GM19468 (cell line): ENCODE data around the gene CAMK2G.
"Not testable (repeated sequence)": the region's sequence is repeated elsewhere in the genome, so short reads cannot be mapped to it uniquely, and the experiment has no call there.

Source experiments
- ATAC-seq: cut with Tn5 transposase; IDR thresholded peaks from one replicate; pipeline ENCODE4 v1.9.1; 2021; ENCODE audit warnings: mild to moderate bottlenecking, moderate library complexity, moderate number of reproducible peaks; ENCODE audit not compliant: unreplicated experiment; ENCODE audit errors: extremely low read depth

Gene CAMK2G

GRCh38 chr10:73842349-73842748, 32.0 kb downstream of the CAMK2G start:
- no peak for ATAC-seq

- no peak for ATAC-seq
These were observed 32.6 kb downstream of the CAMK2G start for GRCh38 chr10:73841526-73842285.

GRCh38 chr10:73841061-73841421, 33.3 kb downstream of the CAMK2G start:
- no peak for ATAC-seq

GRCh38 chr10:73840403-73841060, 33.8 kb downstream of the CAMK2G start:
- ATAC-seq: no peak

- no peak for ATAC-seq
These were observed 34.3 kb downstream of the CAMK2G start for GRCh38 chr10:73840056-73840402.

GRCh38 chr10:73839276-73839966, 34.9 kb downstream of the CAMK2G start:
- ATAC-seq: no peak

- no peak for ATAC-seq
These were observed 35.5 kb downstream of the CAMK2G start for GRCh38 chr10:73838827-73839226.

GRCh38 chr10:73838008-73838567, 36.3 kb downstream of the CAMK2G start:
- ATAC-seq: no peak

GRCh38 chr10:73837072-73837471, 37.3 kb downstream of the CAMK2G start:
- ATAC-seq: no peak

GRCh38 chr10:73836427-73836980, 37.9 kb downstream of the CAMK2G start:
- no peak for ATAC-seq

GRCh38 chr10:73829090-73829489, 45.3 kb downstream of the CAMK2G start:
- not testable (repeated sequence) for ATAC-seq

- no peak for ATAC-seq
These were observed 46.2 kb downstream of the CAMK2G start for GRCh38 chr10:73828161-73828560.

- ATAC-seq: no peak
These were observed 46.8 kb downstream of the CAMK2G start for GRCh38 chr10:73827346-73828089.

- no peak for ATAC-seq
These were observed 50.1 kb downstream of the CAMK2G start for GRCh38 chr10:73824146-73824725.

- no peak for ATAC-seq
These were observed 51.0 kb downstream of the CAMK2G start for GRCh38 chr10:73823391-73823790.

- ATAC-seq: no peak
These were observed 54.8 kb downstream of the CAMK2G start for GRCh38 chr10:73819513-73820093.

- ATAC-seq: no peak
These were observed 55.3 kb downstream of the CAMK2G start for GRCh38 chr10:73819081-73819480.

GRCh38 chr10:73818402-73818801, 56.0 kb downstream of the CAMK2G start:
- ATAC-seq: no peak

GRCh38 chr10:73817826-73818225, 56.5 kb downstream of the CAMK2G start:
- no peak for ATAC-seq
